IPS-20b (cell line): ENCODE results near the gene MON2.
A peak's percentile ranks its signal among the peaks of the same experiment; 100 is the strongest.

Source experiments
- H3K27ac ChIP-seq: one replicate; pipeline ENCODE4 v1.5.1; 2013; ENCODE audit warnings: low read length
- H3K27me3 ChIP-seq: 2 replicates; pipeline ENCODE4 v1.6.1; 2013; ENCODE audit warnings: mild to moderate bottlenecking, low read length, inconsistent platforms; ENCODE audit not compliant: insufficient read depth
- H3K36me3 ChIP-seq: 2 replicates; pipeline ENCODE4 v1.6.1; 2013; ENCODE audit warnings: low read depth, mild to moderate bottlenecking, inconsistent platforms, low read length, moderate library complexity; ENCODE audit not compliant: insufficient read depth
- H3K4me1 ChIP-seq: 2 replicates; pipeline ENCODE4 v1.6.1; 2013; ENCODE audit warnings: mild to moderate bottlenecking, control low read depth, inconsistent platforms, low read length, moderate library complexity; ENCODE audit not compliant: insufficient read depth
- H3K4me3 ChIP-seq: 2 replicates; pipeline ENCODE4 v1.5.1; 2013; ENCODE audit warnings: mild to moderate bottlenecking, low read length, inconsistent platforms
- H3K9ac ChIP-seq: 2 replicates; pipeline ENCODE4 v1.6.1; 2013; ENCODE audit warnings: low read depth, mild to moderate bottlenecking, inconsistent platforms, low read length, moderate library complexity
- H3K9me3 ChIP-seq: 2 replicates; pipeline ENCODE4 v1.6.1; 2013; ENCODE audit warnings: mild to moderate bottlenecking, low read depth, low read length, inconsistent platforms; ENCODE audit not compliant: insufficient read depth

MON2 gene

GRCh38 chr12:62602255-62603060 lies 135.8 kb downstream of the MON2 start:
- peak overlapping the region; percentile 97 for H3K27ac ChIP-seq
- H3K9me3 ChIP-seq, result no peaks in the 10 kb centered on the region
- H3K4me3 ChIP-seq, result peak overlapping the region; percentile 88

GRCh38 chr12:62603061-62603810 lies 136.6 kb downstream of the MON2 start:
- peaks cover 24% of the 10 kb centered on the region for H3K4me1 ChIP-seq
- H3K27ac ChIP-seq, result peak overlapping the region; percentile 97
- H3K27me3 ChIP-seq, result no peaks in the 10 kb centered on the region
- peaks cover 9% of the 10 kb centered on the region; the same call in 1 of the 2 replicates for H3K36me3 ChIP-seq
- H3K9ac ChIP-seq, result peak overlapping the region; percentile 98
- peak overlapping the region; percentile 88 for H3K4me3 ChIP-seq
- no peaks in the 10 kb centered on the region for H3K9me3 ChIP-seq

More at GRCh38 chr12:62602255-62603060, 135.8 kb downstream of the MON2 start:
- H3K36me3 ChIP-seq, result peaks cover 9% of the 10 kb centered on the region; the same call in 1 of the 2 replicates
- no peaks in the 10 kb centered on the region for H3K27me3 ChIP-seq
- H3K4me1 ChIP-seq, result peaks cover 24% of the 10 kb centered on the region
- peak overlapping the region; percentile 98 for H3K9ac ChIP-seq

DNA sequence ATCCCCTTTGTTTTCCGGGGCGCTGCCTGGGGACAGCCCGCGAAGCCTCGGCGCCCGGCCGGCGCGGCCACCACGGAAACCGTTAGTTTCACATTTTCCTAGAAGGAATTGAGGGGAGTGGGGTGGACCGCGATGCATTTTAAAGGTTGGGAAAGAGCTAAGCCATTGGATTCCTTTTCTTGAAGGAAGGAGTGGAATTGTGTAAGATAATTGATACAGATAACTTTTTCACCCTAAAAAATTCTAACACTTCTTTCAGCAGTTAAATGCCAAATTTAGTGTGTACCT lies 137.1 kb downstream of the MON2 start:
- H3K4me1 ChIP-seq, result peaks cover 24% of the 10 kb centered on the region
- peaks cover 9% of the 10 kb centered on the region; the same call in 1 of the 2 replicates for H3K36me3 ChIP-seq
- peak overlapping the region; percentile 97 for H3K27ac ChIP-seq
- peak overlapping the region; percentile 88 for H3K4me3 ChIP-seq
- no peaks in the 10 kb centered on the region for H3K9me3 ChIP-seq
- H3K27me3 ChIP-seq, result no peaks in the 10 kb centered on the region
- H3K9ac ChIP-seq, result peak overlapping the region; percentile 98

DNA sequence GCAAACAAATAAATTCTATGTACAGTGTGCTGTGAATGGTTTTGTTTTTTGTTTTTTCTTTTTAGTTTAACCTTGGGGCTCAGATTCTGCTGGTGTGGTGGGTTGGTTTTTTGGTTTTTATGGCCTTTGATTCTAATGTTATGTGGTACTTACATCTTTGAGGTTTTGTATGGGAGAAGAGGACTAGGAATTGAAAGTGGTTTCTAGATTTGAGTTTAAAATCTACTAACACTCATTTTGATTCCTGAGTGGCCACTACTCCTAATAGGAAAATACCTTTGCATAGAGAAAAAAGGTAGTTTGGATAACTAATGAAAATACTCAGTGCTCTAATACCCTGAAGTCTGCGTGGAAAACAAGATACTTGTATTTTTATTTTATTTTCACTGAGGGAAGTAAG lies 137.7 kb downstream of the MON2 start:
- Histone ChIP-seq H3K4me1 (peaks cover 22% of the 10 kb centered on the region), H3K9me3 (no peaks in the 10 kb centered on the region), H3K36me3 (peaks cover 9% of the 10 kb centered on the region; the same call in 1 of the 2 replicates), H3K9ac (peak overlapping the region; percentile 98), H3K27ac (peak overlapping the region; percentile 97), H3K4me3 (peak overlapping the region; percentile 88), H3K27me3 (no peaks in the 10 kb centered on the region)

DNA sequence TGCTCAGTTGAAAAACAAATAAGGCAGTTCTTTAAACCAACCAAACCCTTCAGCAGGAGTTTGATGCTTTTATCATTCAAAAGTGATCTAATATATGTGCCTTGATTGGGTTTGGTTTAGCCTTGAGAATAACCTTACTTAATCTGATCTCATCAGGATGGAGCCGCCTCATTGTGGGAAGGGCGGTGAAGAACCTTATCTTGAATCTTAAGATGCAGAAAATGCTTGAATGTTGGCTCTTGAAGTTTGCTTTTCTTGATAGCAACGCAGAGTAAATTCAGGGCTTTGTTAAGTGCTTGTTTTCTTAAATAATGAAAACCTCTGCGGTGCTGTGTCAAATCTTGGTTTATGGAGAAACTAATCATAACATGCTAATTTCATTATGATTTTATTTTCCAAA lies 138.2 kb downstream of the MON2 start:
- no peaks in the 10 kb centered on the region for H3K9me3 ChIP-seq
- H3K4me3 ChIP-seq, result peak overlapping the region; percentile 88
- H3K9ac ChIP-seq, result peak overlapping the region; percentile 98
- no peaks in the 10 kb centered on the region for H3K27me3 ChIP-seq
- peaks cover 17% of the 10 kb centered on the region for H3K4me1 ChIP-seq
- H3K27ac ChIP-seq, result peak overlapping the region; percentile 97
- H3K36me3 ChIP-seq, result peaks cover 9% of the 10 kb centered on the region; the same call in 1 of the 2 replicates

DNA sequence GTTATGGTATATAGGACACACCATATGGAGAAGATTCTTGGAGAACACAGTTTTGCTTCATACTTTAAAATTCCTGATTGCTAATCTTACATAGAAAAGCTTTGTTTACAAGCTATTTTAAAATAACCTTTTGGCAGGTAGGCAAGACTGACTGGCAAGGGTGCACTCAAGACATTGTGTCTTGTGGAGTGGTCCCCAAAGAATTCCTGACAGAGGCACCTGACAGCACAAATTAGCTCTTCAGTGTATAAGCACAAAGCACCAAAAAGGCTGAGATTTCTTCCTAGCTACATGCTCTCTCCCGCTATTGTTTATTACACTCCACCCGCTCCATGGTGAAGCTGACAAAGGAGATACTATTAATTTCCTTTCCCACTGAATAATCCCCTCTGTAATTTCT lies 139.4 kb downstream of the MON2 start:
- no peak overlapping the region for H3K27ac ChIP-seq
- peak overlapping the region; percentile 88; the same call in 1 of the 2 replicates for H3K4me3 ChIP-seq
- peak overlapping the region; percentile 98; the same call in 1 of the 2 replicates for H3K9ac ChIP-seq
- H3K4me1 ChIP-seq, result peaks cover 16% of the 10 kb centered on the region
- H3K36me3 ChIP-seq, result peaks cover 9% of the 10 kb centered on the region; the same call in 1 of the 2 replicates
- H3K9me3 ChIP-seq, result no peaks in the 10 kb centered on the region
- no peaks in the 10 kb centered on the region for H3K27me3 ChIP-seq

DNA sequence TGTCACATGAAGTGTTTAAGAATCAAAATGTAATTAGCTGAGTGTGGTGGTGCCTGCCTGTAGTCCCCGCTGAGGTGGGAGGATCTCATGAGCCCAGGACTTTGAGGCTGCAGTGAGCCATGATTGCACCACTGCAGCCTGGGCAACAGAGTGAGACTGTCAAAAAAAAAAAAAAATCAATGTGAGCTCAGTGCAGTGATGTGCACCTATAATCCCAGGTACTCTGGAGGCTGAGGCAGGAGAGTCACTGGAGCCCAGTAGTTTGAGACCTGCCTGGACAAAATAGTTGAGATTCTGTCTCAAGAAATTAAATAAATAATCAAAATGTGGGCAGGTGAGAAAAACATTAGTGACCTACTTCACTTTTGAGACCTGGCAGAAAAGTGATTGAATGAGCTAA lies 140.0 kb downstream of the MON2 start:
- no peak overlapping the region for H3K27ac ChIP-seq
- H3K9ac ChIP-seq, result no peak overlapping the region
- no peaks in the 10 kb centered on the region for H3K27me3 ChIP-seq
- no peak overlapping the region for H3K4me3 ChIP-seq
- peaks cover 9% of the 10 kb centered on the region; the same call in 1 of the 2 replicates for H3K36me3 ChIP-seq
- H3K4me1 ChIP-seq, result peaks cover 14% of the 10 kb centered on the region
- no peaks in the 10 kb centered on the region for H3K9me3 ChIP-seq

DNA sequence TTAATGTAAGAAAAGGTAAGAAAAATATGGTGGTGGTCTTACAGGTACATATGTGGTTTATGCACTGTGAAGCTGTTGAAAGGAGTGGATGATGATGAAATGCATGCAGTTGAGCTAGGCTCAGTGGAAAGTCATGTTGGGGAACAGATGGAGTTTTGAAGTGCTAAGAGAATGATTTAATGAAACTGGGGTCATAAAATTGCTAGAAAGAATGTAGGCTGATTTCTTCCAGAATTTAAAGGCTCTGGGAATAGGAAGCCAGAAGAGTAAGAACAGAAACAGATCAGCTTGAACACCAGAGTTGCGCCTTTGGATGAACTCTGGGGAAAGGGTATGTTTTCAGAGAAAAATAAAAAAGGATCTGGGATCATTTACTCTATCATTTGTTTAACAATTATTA lies 146.5 kb downstream of the MON2 start:
- H3K36me3 ChIP-seq, result no peaks in the 10 kb centered on the region
- H3K4me3 ChIP-seq, result no peak overlapping the region
- H3K9ac ChIP-seq, result no peak overlapping the region
- H3K4me1 ChIP-seq, result no peaks in the 10 kb centered on the region
- no peaks in the 10 kb centered on the region for H3K27me3 ChIP-seq
- H3K27ac ChIP-seq, result no peak overlapping the region
- no peaks in the 10 kb centered on the region for H3K9me3 ChIP-seq

GRCh38 chr12:62618319-62618718 lies 151.7 kb downstream of the MON2 start:
- H3K27ac ChIP-seq, result no peak overlapping the region
- no peaks in the 10 kb centered on the region for H3K27me3 ChIP-seq
- H3K9me3 ChIP-seq, result no peaks in the 10 kb centered on the region
- no peak overlapping the region for H3K4me3 ChIP-seq
- H3K9ac ChIP-seq, result no peak overlapping the region
- H3K36me3 ChIP-seq, result no peaks in the 10 kb centered on the region
- peaks cover 8% of the 10 kb centered on the region; the same call in 1 of the 2 replicates for H3K4me1 ChIP-seq

GRCh38 chr12:62618930-62619329 lies 152.3 kb downstream of the MON2 start:
- Histone ChIP-seq H3K27me3 (no peaks in the 10 kb centered on the region), H3K9me3 (no peaks in the 10 kb centered on the region), H3K9ac (no peak overlapping the region), H3K4me1 (peaks cover 8% of the 10 kb centered on the region; the same call in 1 of the 2 replicates), H3K27ac (no peak overlapping the region), H3K4me3 (no peak overlapping the region), H3K36me3 (no peaks in the 10 kb centered on the region)

- Histone ChIP-seq H3K36me3 (no peaks in the 10 kb centered on the region), H3K27ac (no peak overlapping the region), H3K9ac (no peak overlapping the region), H3K27me3 (no peaks in the 10 kb centered on the region), H3K9me3 (no peaks in the 10 kb centered on the region), H3K4me3 (no peak overlapping the region), H3K4me1 (peaks cover 8% of the 10 kb centered on the region; the same call in 1 of the 2 replicates)
Observed at GRCh38 chr12:62621101-62621638, 154.5 kb downstream of the MON2 start.
